Astrocyte (in vitro differentiated cells and primary cell): ENCODE data around the gene TRIM67. TPM values are rescaled to one million over a fixed set of nuclear protein-coding genes. Genes with fewer than 3 reads are reported as not detected.

Experiments
- DNase-seq: peaks from one replicate; pipeline ENCODE4 v3.0.0-alpha.2; 2010; ENCODE audit warnings: low read depth
- FAIRE-seq: peaks from 2 replicates; lab custom pipeline; 2011; peaks lifted over from hg19 to GRCh38; lab: Jason Lieb, UNC
- H2AFZ ChIP-seq: 2 replicates; pipeline ENCODE4 v1.6.0; 2012; ENCODE audit warnings: low read depth, low read length, inconsistent platforms
- H3K27ac ChIP-seq: 2 replicates; pipeline ENCODE4 v1.5.1; 2011; ENCODE audit warnings: low read depth, low read length, inconsistent platforms
- H3K27me3 ChIP-seq: 2 replicates; pipeline ENCODE4 v1.6.0; 2011; ENCODE audit warnings: low read length, inconsistent platforms; ENCODE audit not compliant: insufficient read depth
- H3K36me3 ChIP-seq: 2 replicates; pipeline ENCODE4 v1.5.1; 2011; ENCODE audit warnings: low read length, inconsistent platforms; ENCODE audit not compliant: insufficient read depth
- H3K4me1 ChIP-seq: 2 replicates; pipeline ENCODE4 v1.5.1; 2011; ENCODE audit warnings: low read length, inconsistent platforms; ENCODE audit not compliant: insufficient read depth
- H3K4me2 ChIP-seq: 2 replicates; pipeline ENCODE4 v1.6.0; 2012; ENCODE audit warnings: low read length, inconsistent platforms
- H3K4me3 ChIP-seq: 2 replicates; pipeline ENCODE4 v1.5.1; 2011; ENCODE audit warnings: low read depth, mild to moderate bottlenecking, low read length, inconsistent platforms; ENCODE audit not compliant: insufficient read depth
- H3K79me2 ChIP-seq: 2 replicates; pipeline ENCODE4 v1.6.0; 2012; ENCODE audit warnings: mild to moderate bottlenecking, low read length, inconsistent platforms; ENCODE audit not compliant: insufficient read depth
- H3K9ac ChIP-seq: 2 replicates; pipeline ENCODE4 v1.6.0; 2012; ENCODE audit warnings: mild to moderate bottlenecking, low read length, inconsistent platforms
- H3K9me3 ChIP-seq: 2 replicates; pipeline ENCODE4 v1.5.1; 2012; ENCODE audit warnings: low read depth, mild to moderate bottlenecking, low read length, inconsistent platforms; ENCODE audit not compliant: insufficient read depth
- H4K20me1 ChIP-seq: 2 replicates; pipeline ENCODE4 v1.6.0; 2012; ENCODE audit warnings: low read length, inconsistent platforms; ENCODE audit not compliant: insufficient read depth
- H3K27ac Mint-ChIP-seq: one replicate; pipeline ENCODE4 v1.8.0; 2021; ENCODE audit warnings: mild to moderate bottlenecking, mixed read lengths; ENCODE audit not compliant: unreplicated experiment
- H3K27me3 Mint-ChIP-seq: one replicate; pipeline ENCODE4 v1.8.0; 2021; ENCODE audit warnings: low read depth, mixed read lengths; ENCODE audit not compliant: unreplicated experiment
- H3K36me3 Mint-ChIP-seq: one replicate; pipeline ENCODE4 v1.8.0; 2021; ENCODE audit warnings: low read depth, mixed read lengths; ENCODE audit not compliant: unreplicated experiment
- H3K4me1 Mint-ChIP-seq: one replicate; pipeline ENCODE4 v1.8.0; 2021; ENCODE audit warnings: low read depth, mixed read lengths; ENCODE audit not compliant: unreplicated experiment
- H3K4me3 Mint-ChIP-seq: one replicate; pipeline ENCODE4 v1.8.0; 2021; ENCODE audit warnings: mild to moderate bottlenecking, moderate library complexity, mixed read lengths; ENCODE audit not compliant: unreplicated experiment
- H3K9me3 Mint-ChIP-seq: one replicate; pipeline ENCODE4 v1.8.0; 2021; ENCODE audit warnings: mild to moderate bottlenecking, mixed read lengths; ENCODE audit not compliant: unreplicated experiment
- CTCF ChIP-seq: IDR thresholded peaks from 2 replicates; pipeline ENCODE4 v1.5.1; 2011; ENCODE audit warnings: low read depth, mild to moderate bottlenecking, inconsistent platforms, low read length, moderate library complexity; ENCODE audit not compliant: insufficient read depth
- EZH2 ChIP-seq: IDR thresholded peaks from 2 replicates; pipeline ENCODE4 v1.6.1; 2012; ENCODE audit warnings: mild to moderate bottlenecking, low read length, inconsistent platforms; ENCODE audit not compliant: insufficient read depth
- total RNA-seq: library from RNA; stranded (reverse); gene quantifications from 2 replicates; pipeline ENCODE4 v1.2.1, GENCODE V29; 2021

Gene TRIM67
- total RNA-seq, 1 donor from 2014 or later, result 0.89 TPM

- peaks cover 30% of the 10 kb centered on the region for H3K27me3 Mint-ChIP-seq
- H4K20me1 ChIP-seq, result no peaks in the 10 kb centered on the region
- H2AFZ ChIP-seq, result no peak overlapping the region
- no peaks in the 10 kb centered on the region for H3K79me2 ChIP-seq
- FAIRE-seq (no peak), DNase-seq (no peak)
- peaks cover 18% of the 10 kb centered on the region for H3K4me1 Mint-ChIP-seq
- no peak overlapping the region for H3K4me3 ChIP-seq
- H3K4me1 ChIP-seq, result no peaks in the 10 kb centered on the region
- H3K36me3 ChIP-seq, result no peaks in the 10 kb centered on the region
- H3K9me3 Mint-ChIP-seq, result peaks cover 2% of the 10 kb centered on the region
- H3K27ac ChIP-seq, result no peak overlapping the region
- H3K4me2 ChIP-seq, result no peak overlapping the region
- H3K36me3 Mint-ChIP-seq, result peaks cover 2% of the 10 kb centered on the region
- H3K27ac Mint-ChIP-seq, result no peak overlapping the region
- H3K27me3 ChIP-seq, result peaks cover 30% of the 10 kb centered on the region
- no peak overlapping the region for H3K9ac ChIP-seq
- no peaks in the 10 kb centered on the region for H3K9me3 ChIP-seq
- H3K4me3 Mint-ChIP-seq, result no peak overlapping the region
- TF ChIP-seq EZH2 (no peak), CTCF (no peak)
Observed at GRCh38 chr1:231177226-231177625, 15.4 kb downstream of the TRIM67 start.

- DNase-seq (no peak), FAIRE-seq (no peak)
- Histone ChIP-seq H3K79me2 (no peaks in the 10 kb centered on the region), H2AFZ (no peak overlapping the region), H3K9ac (no peak overlapping the region), H3K4me2 (no peak overlapping the region), H3K27me3 (peaks cover 34% of the 10 kb centered on the region), H3K4me3 (no peak overlapping the region), H3K36me3 (no peaks in the 10 kb centered on the region), H3K4me1 (no peaks in the 10 kb centered on the region), H3K27ac (no peak overlapping the region), H4K20me1 (no peaks in the 10 kb centered on the region), H3K9me3 (no peaks in the 10 kb centered on the region)
- H3K4me3 Mint-ChIP-seq, result no peak overlapping the region
- H3K27me3 Mint-ChIP-seq, result peaks cover 30% of the 10 kb centered on the region
- peaks cover 2% of the 10 kb centered on the region for H3K36me3 Mint-ChIP-seq
- peaks cover 12% of the 10 kb centered on the region for H3K4me1 Mint-ChIP-seq
- no peak for TF ChIP-seq EZH2
- TF ChIP-seq CTCF, result no peak
- peaks cover 4% of the 10 kb centered on the region for H3K9me3 Mint-ChIP-seq
- no peak overlapping the region for H3K27ac Mint-ChIP-seq
Observed at GRCh38 chr1:231177936-231178335, 16.1 kb downstream of the TRIM67 start.

GRCh38 chr1:231178970-231179369, 17.1 kb downstream of the TRIM67 start:
- Histone ChIP-seq H3K36me3 (no peaks in the 10 kb centered on the region), H3K4me3 (no peak overlapping the region), H3K9me3 (no peaks in the 10 kb centered on the region), H4K20me1 (no peaks in the 10 kb centered on the region), H3K27ac (no peak overlapping the region), H3K27me3 (peaks cover 42% of the 10 kb centered on the region), H3K79me2 (no peaks in the 10 kb centered on the region), H2AFZ (no peak overlapping the region), H3K4me2 (no peak overlapping the region), H3K9ac (no peak overlapping the region), H3K4me1 (no peaks in the 10 kb centered on the region)
- DNase-seq (no peak), FAIRE-seq (no peak)
- H3K4me1 Mint-ChIP-seq, result peaks cover 12% of the 10 kb centered on the region
- no peak for TF ChIP-seq CTCF
- no peak for TF ChIP-seq EZH2
- H3K36me3 Mint-ChIP-seq, result peaks cover 2% of the 10 kb centered on the region
- peaks cover 28% of the 10 kb centered on the region for H3K27me3 Mint-ChIP-seq
- H3K4me3 Mint-ChIP-seq, result no peak overlapping the region
- H3K9me3 Mint-ChIP-seq, result peaks cover 4% of the 10 kb centered on the region
- no peak overlapping the region for H3K27ac Mint-ChIP-seq
